ENCODE results near the gene MRAP2. TPM values are rescaled to one million over a fixed set of nuclear protein-coding genes. Genes with fewer than 3 reads are reported as not detected.

The MRAP2 gene
- total and polyA plus RNA-seq, 2 donors (not counting 3 experiments of a cell fraction or from before 2014, with no cell fraction given) = 5.8 to 8.6 TPM

DNA sequence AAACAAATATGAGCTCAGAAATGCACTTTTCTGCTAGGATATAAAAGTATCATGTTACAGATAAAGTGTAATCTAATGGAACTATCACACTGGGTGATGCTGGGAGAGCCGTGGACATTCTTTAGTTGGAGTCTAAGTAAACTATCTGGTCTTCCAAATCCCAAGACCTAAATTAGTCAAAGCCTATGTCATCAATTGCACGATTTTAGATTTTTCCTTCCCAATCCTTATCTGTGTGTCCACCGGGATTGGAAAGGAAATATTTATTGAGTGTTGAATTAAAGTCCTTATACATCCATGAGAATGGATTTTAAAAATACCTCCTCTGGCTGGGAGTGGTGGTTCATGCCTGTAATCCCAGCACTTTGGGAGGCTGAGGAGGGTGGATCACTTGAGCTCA is 19.6 kb upstream of the MRAP2 start:
- dilution Hi-C loops (cut with MboI; ENCODE audit: extremely low pct_ligation_motif_present, low sequenced_read_pairs) = no loop called here
- ChIA-PET CTCF (interaction anchor here (0.6 to 1.1 kb wide), 3 partner anchors 11 to 214 kb away, joined by 3 read pairs; partner anchors contain the start of gene CEP162), POLR2A (no interaction called here)
- no peak overlapping the region for H3K9ac ChIP-seq (replicated peaks; ENCODE audit: extremely low read depth, insufficient read depth, low read length)
- no peaks in the 10 kb centered on the region for H3K36me3 ChIP-seq (ENCODE audit: control insufficient read depth in 2 of 2, extremely low read depth in 1 of 2, insufficient read depth in 2 of 2, low read length in 2 of 2)
- H3K4me3 ChIP-seq (replicated peaks in 1 of 3; ENCODE audit: insufficient read depth in 1 of 3, low read depth in 1 of 3, low read length in 3 of 3) = no peak overlapping the region
- H3K27me3 ChIP-seq (ENCODE audit: control insufficient read depth in 2 of 2, insufficient read depth in 2 of 2, low read length in 2 of 2) = no peaks in the 10 kb centered on the region
- H4K20me1 ChIP-seq (replicated peaks; ENCODE audit: control insufficient read depth, extremely low read depth, insufficient read depth, low read length) = no peaks in the 10 kb centered on the region
- no TSS peak for BruUV-seq (replicated peaks)
- TF ChIP-seq JUN (IDR thresholded peaks at IDR 0.05; ENCODE audit: borderline replicate concordance, insufficient read depth, insufficient read length, low read depth) = no peak
- no peak for TF ChIP-seq POLR2AphosphoS5 (IDR thresholded peaks at IDR 0.05; ENCODE audit: insufficient read depth, low read depth, low read length)
- TF ChIP-seq, protein P1, sequence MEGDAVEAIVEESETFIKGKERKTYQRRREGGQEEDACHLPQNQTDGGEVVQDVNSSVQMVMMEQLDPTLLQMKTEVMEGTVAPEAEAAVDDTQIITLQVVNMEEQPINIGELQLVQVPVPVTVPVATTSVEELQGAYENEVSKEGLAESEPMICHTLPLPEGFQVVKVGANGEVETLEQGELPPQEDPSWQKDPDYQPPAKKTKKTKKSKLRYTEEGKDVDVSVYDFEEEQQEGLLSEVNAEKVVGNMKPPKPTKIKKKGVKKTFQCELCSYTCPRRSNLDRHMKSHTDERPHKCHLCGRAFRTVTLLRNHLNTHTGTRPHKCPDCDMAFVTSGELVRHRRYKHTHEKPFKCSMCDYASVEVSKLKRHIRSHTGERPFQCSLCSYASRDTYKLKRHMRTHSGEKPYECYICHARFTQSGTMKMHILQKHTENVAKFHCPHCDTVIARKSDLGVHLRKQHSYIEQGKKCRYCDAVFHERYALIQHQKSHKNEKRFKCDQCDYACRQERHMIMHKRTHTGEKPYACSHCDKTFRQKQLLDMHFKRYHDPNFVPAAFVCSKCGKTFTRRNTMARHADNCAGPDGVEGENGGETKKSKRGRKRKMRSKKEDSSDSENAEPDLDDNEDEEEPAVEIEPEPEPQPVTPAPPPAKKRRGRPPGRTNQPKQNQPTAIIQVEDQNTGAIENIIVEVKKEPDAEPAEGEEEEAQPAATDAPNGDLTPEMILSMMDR (IDR thresholded peaks at IDR 0.05; ENCODE audit: extremely low read depth in 1 of 2, insufficient read depth in 1 of 2, low read depth in 1 of 2, low read length in 2 of 2) = no peak
- TF ChIP-seq EZH2 (IDR thresholded peaks at IDR 0.05; ENCODE audit: borderline replicate concordance, low read depth, low read length, severe bottlenecking) = no peak
- no peak for TF ChIP-seq GATA2 (IDR thresholded peaks at IDR 0.05; ENCODE audit: insufficient read depth, insufficient read length, low read depth, low read length)
- TF ChIP-seq POLR2A (IDR thresholded peaks at IDR 0.05; ENCODE audit: low read depth, low read length) = no peak
- TF ChIP-seq FOS (IDR thresholded peaks at IDR 0.05; ENCODE audit: borderline replicate concordance, insufficient read depth, low read length) = no peak
- TF ChIP-seq, protein P2, sequence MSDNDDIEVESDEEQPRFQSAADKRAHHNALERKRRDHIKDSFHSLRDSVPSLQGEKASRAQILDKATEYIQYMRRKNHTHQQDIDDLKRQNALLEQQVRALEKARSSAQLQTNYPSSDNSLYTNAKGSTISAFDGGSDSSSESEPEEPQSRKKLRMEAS (IDR thresholded peaks at IDR 0.05; ENCODE audit: insufficient read depth, insufficient read length) = no peak
- no peak for TF ChIP-seq MYC (IDR thresholded peaks at IDR 0.05; ENCODE audit: low read depth, low read length)
- FAIRE-seq (no peak), DNase-seq (ENCODE audit: low read depth, low spot score) (no peak)
- no peaks in the 10 kb centered on the region for H3K9me3 ChIP-seq (replicated peaks; ENCODE audit: control insufficient read depth, insufficient read depth, low read length)
- no peak overlapping the region for H3K27ac ChIP-seq (ENCODE audit: insufficient read depth, low read depth, low read length)
- no peaks in the 10 kb centered on the region for H3K9me1 ChIP-seq (replicated peaks; ENCODE audit: control insufficient read depth, extremely low read depth, insufficient read depth, low read length)
- H2AFZ ChIP-seq (ENCODE audit: low read depth, low read length) = no peak overlapping the region
- no peaks in the 10 kb centered on the region for H3K4me1 ChIP-seq (ENCODE audit: control insufficient read depth, extremely low read depth, insufficient read depth, low read length)
- no peaks in the 10 kb centered on the region for H3K79me2 ChIP-seq (ENCODE audit: control insufficient read depth, insufficient read depth, low read length)
- no peak overlapping the region for H3K4me2 ChIP-seq (ENCODE audit: insufficient read depth, low read length)
- intact Hi-C loops (cut with micrococcal nuclease) = no loop called here
